Nephron (organoid): ENCODE data around the gene SLC28A1.
A peak's percentile ranks its signal among the peaks of the same experiment; 100 is the strongest.
"Not testable (repeated sequence)": the region's sequence is repeated elsewhere in the genome, so short reads cannot be mapped to it uniquely, and the experiment has no call there.

ENCODE experiments used
- H3K27ac Mint-ChIP-seq, 3 experiments: 2 replicates each; pipeline ENCODE4 v1.8.0; 2020; ENCODE audit warnings: mixed read lengths in 3 of 3, mild to moderate bottlenecking in 2 of 3, moderate library complexity in 1 of 3
- H3K27me3 Mint-ChIP-seq: 2 replicates; pipeline ENCODE4 v1.8.0; 2021; ENCODE audit warnings: low read depth, mild to moderate bottlenecking, moderate library complexity, mixed read lengths
- H3K36me3 Mint-ChIP-seq: 2 replicates; pipeline ENCODE4 v1.8.0; 2020; ENCODE audit warnings: low read depth, mixed read lengths
- H3K4me1 Mint-ChIP-seq: 2 replicates; pipeline ENCODE4 v1.8.0; 2020; ENCODE audit warnings: mixed read lengths
- H3K4me3 Mint-ChIP-seq, 3 experiments: 2 replicates each; pipeline ENCODE4 v1.8.0; 2020; ENCODE audit warnings: mild to moderate bottlenecking in 3 of 3, mixed read lengths in 3 of 3, moderate library complexity in 2 of 3
- H3K9me3 Mint-ChIP-seq: 2 replicates; pipeline ENCODE4 v1.8.0; 2020; ENCODE audit warnings: mixed read lengths
- TF ChIP-seq, protein P1 (sequence below), 3 experiments: fragments of 200-600 bp; sonication (generic); IDR thresholded peaks; one replicate each; pipeline ENCODE4 v1.5.0; 2021; ENCODE audit warnings: antibody characterized with exemption in 3 of 3; ENCODE audit not compliant: unreplicated experiment in 3 of 3

The SLC28A1 gene

DNA sequence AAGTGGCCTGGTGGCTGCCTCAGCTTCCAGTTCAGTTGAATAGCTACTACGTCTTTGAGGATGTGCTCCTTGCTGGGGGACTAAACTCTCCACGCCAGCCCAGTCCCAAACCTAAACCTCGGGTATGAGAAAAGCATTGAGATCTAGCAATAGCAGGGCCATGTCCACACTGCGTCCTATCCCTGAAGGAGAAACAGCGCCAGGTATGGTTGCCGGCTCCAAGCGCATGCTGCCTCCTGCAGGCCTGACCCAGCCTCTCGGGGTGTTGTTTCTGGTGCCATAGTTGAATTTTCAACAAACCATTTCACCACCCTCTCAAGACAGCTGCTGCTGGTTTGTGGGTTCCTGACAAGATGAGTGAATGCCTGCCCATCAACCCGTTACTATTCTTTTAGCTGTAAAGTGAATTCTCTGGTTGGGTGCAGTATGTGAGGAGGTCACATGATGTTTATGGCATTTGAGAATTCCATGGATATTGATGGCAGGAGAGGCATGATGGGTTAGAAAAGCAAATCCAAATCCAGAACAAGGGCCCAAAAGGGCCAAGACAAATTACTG, 13.0 kb upstream of the SLC28A1 start:
- Mint-ChIP-seq H3K36me3 (peaks cover 4% of the 10 kb centered on the region), H3K9me3 (no peaks in the 10 kb centered on the region), H3K4me1 (peaks cover 10% of the 10 kb centered on the region), H3K27ac (no peak overlapping the region), H3K27me3 (no peaks in the 10 kb centered on the region), H3K4me3 (no peak overlapping the region)
- TF ChIP-seq, protein P1, sequence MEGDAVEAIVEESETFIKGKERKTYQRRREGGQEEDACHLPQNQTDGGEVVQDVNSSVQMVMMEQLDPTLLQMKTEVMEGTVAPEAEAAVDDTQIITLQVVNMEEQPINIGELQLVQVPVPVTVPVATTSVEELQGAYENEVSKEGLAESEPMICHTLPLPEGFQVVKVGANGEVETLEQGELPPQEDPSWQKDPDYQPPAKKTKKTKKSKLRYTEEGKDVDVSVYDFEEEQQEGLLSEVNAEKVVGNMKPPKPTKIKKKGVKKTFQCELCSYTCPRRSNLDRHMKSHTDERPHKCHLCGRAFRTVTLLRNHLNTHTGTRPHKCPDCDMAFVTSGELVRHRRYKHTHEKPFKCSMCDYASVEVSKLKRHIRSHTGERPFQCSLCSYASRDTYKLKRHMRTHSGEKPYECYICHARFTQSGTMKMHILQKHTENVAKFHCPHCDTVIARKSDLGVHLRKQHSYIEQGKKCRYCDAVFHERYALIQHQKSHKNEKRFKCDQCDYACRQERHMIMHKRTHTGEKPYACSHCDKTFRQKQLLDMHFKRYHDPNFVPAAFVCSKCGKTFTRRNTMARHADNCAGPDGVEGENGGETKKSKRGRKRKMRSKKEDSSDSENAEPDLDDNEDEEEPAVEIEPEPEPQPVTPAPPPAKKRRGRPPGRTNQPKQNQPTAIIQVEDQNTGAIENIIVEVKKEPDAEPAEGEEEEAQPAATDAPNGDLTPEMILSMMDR (IDR thresholded peaks at IDR 0.05; ENCODE audit: unreplicated experiment in 3 of 3), result no peak

DNA sequence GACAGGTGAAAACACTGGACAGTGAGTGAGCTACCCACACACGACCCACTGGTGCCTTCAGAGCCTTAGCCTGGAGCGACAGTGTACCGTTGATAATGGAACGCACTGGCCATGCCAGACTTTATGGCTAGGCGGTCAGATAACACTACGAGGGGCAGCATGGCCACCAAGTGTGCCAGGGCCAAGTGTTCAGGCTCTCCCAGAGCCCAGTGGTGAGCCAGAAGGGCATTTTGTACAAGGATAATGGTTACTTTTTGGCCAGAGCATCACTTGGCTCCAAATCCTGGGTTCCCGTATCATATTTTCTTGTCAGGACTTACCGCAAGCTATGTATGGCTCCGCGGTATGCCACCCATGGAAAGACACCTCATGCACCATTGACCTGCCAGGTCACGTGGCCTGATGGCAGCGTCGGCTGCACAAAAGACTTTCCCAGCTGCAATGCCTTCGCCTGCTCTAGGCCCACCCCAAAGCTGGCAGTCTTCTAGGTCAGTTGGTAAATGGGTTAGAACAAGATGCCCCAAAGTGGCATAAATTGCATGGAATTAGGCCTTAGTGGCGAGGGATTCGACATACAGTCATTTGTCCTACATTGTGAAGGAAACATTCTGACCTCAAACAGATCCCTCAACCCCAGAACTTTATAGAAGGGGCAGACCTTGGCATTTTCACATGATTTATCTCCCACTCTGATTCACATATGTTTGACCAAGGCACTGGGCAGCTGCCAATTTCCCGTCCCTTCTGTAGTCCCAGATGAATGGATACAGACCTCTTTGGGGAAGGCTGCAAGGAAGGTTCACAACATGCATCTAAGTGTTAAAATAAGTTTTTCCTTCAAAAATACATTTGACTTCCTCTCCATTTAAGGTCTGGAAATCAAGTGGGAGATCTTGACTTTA, 12.2 kb upstream of the SLC28A1 start:
- H3K36me3 Mint-ChIP-seq, result peaks cover 4% of the 10 kb centered on the region
- H3K27ac Mint-ChIP-seq, result peak overlapping the region in 1 of 3 experiments; percentile 42
- no peaks in the 10 kb centered on the region for H3K27me3 Mint-ChIP-seq
- TF ChIP-seq, protein P1 (IDR thresholded peaks at IDR 0.05; ENCODE audit: unreplicated experiment in 3 of 3), result no peak
- H3K4me1 Mint-ChIP-seq, result peaks cover 10% of the 10 kb centered on the region
- no peaks in the 10 kb centered on the region for H3K9me3 Mint-ChIP-seq
- H3K4me3 Mint-ChIP-seq, result no peak overlapping the region

DNA sequence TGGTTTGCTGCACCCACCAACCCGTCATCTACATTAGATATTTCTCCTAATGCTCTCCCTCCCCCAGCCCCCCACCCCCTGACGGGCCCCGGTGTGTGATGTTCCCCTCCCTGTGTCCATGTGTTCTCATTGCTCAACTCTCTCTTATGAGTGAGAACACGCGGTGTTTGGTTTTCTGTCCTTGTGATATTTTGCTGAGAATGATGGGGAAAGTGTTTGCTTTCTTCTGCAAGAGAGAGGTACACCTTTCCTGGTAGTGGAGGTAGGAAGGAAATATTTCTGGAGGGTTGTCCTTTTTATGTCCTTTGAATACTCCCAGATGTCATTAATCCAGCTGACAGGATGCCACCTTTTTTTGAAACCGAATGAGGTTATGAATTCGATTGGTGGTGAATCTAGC, 10.5 kb upstream of the SLC28A1 start:
- no peak overlapping the region for H3K4me3 Mint-ChIP-seq
- no peaks in the 10 kb centered on the region for H3K27me3 Mint-ChIP-seq
- peaks cover 2% of the 10 kb centered on the region for H3K36me3 Mint-ChIP-seq
- H3K4me1 Mint-ChIP-seq, result peaks cover 10% of the 10 kb centered on the region
- TF ChIP-seq, protein P1 (IDR thresholded peaks at IDR 0.05; ENCODE audit: unreplicated experiment in 3 of 3), result no peak
- H3K9me3 Mint-ChIP-seq, result no peaks in the 10 kb centered on the region
- peak overlapping the region in 1 of 3 experiments; percentile 42 for H3K27ac Mint-ChIP-seq

DNA sequence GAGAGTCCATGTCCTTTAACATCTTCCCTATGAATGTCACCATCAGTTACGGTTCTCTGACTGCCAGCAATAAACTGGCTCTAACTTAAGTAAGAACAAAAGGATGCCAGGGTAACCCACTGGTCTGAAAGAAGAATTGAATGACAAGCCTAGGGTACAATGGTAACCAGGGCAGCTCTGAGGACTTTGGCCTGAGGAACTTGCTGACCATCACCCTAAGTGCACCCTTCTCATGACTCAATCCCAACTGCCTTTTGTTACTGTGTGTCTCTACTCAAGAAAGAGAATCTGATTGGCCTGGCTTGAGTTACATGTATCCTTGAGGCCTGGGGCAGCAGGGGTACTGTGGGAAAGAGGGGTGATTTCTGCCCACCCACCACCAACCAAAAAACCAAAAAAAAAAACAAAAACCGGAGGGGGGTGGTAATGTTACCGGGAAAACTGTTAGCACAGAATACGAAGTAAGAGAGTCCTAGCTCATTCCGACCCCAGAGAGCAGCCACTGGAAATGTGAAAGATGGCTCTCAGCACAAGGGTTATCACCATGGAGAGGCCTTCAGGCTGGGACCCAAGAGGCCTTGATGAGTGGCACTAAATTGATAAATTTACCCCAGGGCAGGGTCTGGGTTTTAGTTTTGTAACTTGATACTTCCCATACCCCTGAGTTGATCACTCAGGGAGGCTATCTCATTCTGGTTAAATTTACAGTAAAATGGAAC, 9.3 kb upstream of the SLC28A1 start:
- Mint-ChIP-seq H3K27ac (peak overlapping the region in 2 of 3 experiments; percentile 2 to 4), H3K27me3 (no peaks in the 10 kb centered on the region), H3K36me3 (no peaks in the 10 kb centered on the region), H3K4me3 (no peak overlapping the region), H3K9me3 (no peaks in the 10 kb centered on the region), H3K4me1 (peaks cover 17% of the 10 kb centered on the region)
- TF ChIP-seq, protein P1 (IDR thresholded peaks at IDR 0.05; ENCODE audit: unreplicated experiment in 3 of 3), result no peak

DNA sequence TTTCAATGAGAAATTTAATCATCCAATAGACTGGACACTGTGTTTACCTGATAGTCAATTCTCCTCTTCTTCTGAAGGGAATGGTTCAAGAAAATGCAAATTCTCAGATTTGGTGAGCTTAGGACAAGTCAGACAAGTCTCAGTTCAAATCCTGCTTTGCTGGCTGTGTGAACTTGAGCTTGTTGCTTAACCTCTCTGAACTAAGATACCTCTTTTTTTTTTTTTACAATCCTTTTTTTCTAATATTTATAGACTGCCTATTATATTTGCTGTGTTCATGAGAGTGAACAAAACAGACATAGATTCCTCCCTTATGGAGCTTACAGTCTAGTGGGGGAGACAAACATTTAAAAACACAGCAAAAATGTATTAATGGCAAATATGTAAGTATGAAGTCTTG, 8.2 kb upstream of the SLC28A1 start:
- no peaks in the 10 kb centered on the region for H3K9me3 Mint-ChIP-seq
- no peaks in the 10 kb centered on the region for H3K36me3 Mint-ChIP-seq
- peaks cover under 1% of the 10 kb centered on the region for H3K27me3 Mint-ChIP-seq
- H3K4me3 Mint-ChIP-seq, result no peak overlapping the region
- TF ChIP-seq, protein P1 (IDR thresholded peaks at IDR 0.05; ENCODE audit: unreplicated experiment in 3 of 3), result no peak
- H3K27ac Mint-ChIP-seq, result no peak overlapping the region
- peaks cover 17% of the 10 kb centered on the region for H3K4me1 Mint-ChIP-seq

DNA sequence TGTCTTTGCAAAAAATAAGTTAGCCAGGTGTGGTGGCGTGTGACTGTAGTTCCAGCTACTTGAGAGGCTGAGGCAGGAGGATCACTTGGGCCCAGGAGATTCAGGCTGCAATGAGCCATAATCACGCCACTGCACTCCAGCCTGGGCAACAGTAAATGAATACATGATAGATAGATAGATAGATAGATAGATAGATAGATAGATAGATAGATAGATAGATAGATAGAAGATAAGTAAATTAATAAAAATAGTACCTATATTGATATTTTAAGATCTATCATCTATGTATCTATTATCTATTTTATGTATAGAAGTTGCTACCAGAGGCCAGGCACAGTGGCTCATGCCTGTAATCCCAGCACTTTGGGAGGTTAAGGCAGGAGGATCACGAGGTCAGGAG, 6.8 kb upstream of the SLC28A1 start:
- H3K27ac Mint-ChIP-seq, H3K36me3 Mint-ChIP-seq, H3K27me3 Mint-ChIP-seq, H3K4me3 Mint-ChIP-seq, H3K9me3 Mint-ChIP-seq: not testable (repeated sequence)
- peaks cover 15% of the 10 kb centered on the region for H3K4me1 Mint-ChIP-seq
